ENCODE data around the gene CRACR2A.

Gene CRACR2A

DNA sequence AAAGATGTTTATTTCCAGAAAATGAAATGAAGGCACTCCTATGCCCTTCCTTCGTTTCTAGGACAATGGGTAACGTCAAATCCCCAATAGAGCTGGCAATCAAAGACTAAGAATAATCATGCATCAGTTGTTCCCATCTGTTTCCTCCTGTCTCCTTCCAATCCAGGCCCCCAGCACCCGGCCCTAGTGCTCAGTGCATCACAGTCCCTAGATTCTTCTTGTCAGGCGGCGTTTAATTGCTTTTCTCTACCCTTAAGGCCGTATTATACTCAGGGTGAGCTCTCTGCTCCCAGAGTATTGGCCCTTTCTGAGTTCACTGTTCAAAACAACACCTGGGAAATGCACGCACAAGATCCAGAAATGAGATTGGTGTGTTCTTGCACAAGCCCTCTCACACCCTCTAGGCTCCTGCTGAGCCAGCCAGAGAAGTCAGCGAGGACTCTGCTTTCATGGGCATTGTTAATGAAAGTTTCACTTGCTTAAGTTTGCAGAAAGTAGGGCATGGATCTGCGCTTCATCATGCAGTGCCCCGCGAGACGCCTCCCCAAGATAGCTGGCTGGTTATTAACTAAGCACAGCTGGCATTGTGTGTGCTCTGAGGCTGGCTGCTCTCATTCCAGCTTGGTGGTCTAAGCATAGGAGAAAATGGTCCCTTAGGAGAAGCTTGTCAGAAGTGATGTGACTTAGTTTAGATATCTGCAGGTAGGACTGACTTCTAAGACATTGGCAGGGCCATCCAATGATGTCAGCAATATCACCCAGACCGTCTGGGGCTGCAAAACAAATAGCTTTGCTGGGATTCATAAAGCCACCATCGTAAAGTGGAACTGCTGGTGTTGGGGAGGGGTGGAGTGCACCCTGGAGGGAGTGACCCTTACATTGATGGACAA lies 28.7 kb downstream of the CRACR2A start:
- no peak for DNase-seq (ENCODE audit: low read depth)

DNA sequence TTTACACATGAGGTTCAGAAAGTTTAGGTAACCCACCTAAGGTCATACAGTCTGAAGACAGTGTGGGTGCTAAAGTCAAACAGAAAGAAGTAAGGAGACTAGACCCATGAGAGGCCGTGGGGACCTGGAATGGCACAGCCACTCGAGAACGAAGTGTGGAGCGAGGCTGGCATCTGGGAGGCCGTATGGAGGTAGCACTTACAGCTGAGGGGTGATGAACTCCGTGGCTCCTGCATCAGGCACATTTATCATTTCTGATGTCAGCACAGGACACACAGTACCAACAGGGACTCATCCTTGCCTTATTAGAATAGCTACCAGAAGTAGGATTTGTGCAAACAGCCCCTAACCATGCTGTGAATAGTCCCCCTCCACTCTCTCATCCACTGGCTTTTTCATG lies 30.5 kb downstream of the CRACR2A start:
- no peak for DNase-seq (ENCODE audit: low read depth)

DNA sequence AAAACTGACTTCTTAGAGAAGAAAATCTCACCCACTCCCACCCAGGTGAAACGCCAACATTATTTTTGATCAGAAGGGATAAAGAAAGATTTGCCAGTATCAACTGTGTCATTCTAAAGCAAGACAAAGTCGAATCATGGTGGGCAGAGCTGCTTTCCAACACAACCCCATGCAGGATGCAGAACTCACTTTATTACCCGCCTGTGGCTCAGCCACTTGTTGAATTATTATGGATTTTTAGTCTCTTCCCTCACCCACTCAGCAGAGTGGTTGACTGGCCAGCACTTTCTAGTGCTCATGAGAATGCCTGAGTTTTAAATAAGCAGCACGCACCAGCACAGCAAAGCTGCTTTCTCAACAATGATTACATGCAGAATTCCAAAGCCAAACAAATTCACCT lies 32.1 kb downstream of the CRACR2A start:
- no peak for DNase-seq (ENCODE audit: low read depth)

DNA sequence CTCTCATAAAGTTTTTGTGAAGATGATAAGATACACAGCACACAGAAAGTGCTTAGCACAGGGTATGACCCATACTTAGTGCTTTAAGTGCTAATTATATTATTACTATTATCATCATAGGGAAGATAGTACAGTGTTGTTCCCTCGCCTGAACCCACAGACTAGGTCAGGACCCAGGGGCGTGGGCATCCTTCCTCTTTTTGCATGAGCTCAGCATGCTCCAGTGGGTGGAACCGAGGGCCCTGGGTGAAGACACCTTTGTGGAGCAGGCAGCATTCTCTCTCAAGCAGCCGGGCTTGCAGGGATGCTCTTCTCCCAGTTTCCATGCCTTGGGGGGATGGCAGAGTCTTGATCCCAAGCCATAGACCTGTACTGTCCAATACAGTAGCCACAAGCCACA lies 34.8 kb downstream of the CRACR2A start:
- DNase-seq (ENCODE audit: low read depth) = no peak

DNA sequence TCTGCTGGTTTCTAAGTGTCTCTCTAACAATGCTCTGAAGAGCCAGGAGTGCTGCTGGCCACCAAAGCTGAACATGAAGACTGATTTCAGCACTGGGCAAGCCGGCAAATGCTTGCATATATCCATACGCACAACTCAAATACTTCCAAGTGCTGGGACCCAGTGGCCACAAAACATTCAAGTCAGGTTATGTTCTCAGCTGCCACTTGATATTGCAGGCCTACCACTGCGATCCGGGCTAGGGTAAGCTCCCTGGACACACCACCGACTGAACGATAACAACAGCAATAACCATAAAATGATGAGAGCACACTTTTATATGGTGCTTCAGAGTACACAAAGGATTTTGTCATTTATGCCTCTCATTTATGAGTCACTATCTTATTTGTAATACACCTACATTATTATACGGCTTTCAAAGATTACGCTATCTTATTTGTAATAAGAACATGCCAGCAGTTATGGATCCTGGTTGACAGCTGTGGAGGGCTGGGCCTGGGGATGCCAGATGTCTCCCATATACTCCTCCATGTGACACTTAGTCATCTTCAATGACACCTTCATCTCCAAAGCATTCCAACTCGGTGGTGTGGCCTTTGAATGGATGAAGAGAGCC lies 35.5 kb downstream of the CRACR2A start:
- DNase-seq (ENCODE audit: low read depth) = no peak

DNA sequence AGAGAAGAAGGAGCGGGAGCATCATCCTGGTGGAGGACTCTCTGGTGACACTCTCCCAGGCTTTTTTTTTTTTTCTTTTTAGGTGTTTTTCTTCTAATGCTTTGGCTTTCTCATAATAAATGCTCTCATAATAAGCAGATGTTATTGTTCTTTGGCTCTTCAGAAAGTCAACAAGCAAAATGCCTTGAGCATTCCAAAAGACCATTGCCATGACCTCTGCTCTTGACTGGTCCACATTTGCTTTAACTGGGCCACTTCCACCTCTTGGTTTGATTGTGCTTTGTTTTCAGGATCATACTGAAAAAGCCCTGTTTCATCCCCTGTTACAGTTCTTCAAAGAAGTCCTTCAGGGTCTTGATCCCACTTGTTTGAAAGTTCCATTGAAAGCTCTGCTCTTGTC lies 36.9 kb downstream of the CRACR2A start:
- DNase-seq (ENCODE audit: low read depth) = no peak

DNA sequence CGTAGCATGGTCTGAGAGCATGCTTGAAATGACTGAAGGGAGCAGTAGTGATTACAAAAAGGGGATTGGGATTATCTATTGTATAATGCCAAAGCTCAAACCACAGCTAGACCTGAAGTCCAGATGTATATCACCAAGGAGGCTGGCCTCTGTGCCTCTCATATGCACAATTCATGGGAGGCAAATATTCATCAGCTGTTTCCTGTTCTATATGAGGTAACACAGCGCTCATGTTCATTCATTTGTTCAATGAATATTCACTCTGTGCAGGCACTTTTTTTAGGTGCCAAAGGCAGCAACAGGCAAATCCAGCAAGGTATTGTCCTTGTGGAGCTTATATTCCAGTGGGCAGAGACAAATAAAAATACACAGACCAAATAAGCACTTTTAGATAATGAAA lies 39.0 kb downstream of the CRACR2A start:
- DNase-seq (ENCODE audit: low read depth) = no peak

DNA sequence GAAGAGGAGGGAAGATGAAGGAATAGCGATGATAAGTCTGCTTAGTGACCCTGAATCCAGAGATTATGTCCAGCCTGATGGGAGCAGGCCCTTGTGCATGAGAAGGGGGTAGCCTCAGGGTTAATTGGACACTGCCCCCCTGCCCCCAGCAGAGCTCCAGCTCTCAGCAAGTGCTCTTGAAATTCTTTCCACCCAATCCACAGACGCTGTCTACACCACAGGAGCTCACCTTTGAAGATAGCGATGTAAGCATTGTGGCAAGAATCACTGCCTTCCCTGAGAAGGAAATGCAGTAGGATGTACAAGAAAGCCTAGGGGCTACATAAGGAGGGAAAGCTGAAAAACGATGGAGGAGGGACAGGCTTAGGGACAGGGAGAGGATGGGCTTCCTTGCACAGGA lies 39.4 kb downstream of the CRACR2A start:
- DNase-seq (ENCODE audit: low read depth) = no peak

DNA sequence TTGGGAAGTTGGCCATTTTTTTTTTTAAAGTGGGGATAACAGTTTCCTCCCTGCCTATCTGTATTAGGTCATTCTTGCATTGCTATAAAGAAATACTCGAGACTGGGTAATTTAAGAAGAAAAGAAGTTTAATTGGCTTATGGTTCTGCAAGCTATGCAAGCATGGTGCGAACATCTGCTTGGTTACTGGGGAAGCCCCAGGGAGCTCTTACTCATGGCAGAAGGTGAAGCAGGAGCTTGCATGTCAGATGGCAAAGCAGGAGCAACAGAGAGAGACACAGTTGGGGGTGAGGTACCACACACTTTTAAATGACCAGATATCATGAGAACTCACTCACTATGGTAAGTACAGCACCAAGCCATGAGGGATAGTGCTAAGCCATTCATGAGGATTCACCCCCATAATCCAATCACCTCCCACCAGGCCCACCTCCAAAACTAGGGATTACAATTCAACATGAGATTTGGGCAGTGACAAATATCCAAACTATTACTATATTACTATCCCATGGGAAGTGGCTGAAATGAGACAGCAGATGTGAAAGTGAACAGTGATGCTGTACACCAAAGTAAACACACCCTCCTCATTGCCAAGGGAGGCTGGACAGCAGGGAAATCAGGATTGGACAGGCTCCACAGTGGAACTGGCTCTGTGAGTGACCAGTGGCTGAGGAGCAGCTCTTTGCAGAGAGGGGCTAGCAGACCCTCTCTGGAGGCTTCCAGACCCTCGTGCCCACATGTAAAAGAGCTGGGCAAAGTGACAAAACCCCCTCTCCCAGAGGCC lies 40.5 kb downstream of the CRACR2A start:
- DNase-seq (ENCODE audit: low read depth) = no peak

DNA sequence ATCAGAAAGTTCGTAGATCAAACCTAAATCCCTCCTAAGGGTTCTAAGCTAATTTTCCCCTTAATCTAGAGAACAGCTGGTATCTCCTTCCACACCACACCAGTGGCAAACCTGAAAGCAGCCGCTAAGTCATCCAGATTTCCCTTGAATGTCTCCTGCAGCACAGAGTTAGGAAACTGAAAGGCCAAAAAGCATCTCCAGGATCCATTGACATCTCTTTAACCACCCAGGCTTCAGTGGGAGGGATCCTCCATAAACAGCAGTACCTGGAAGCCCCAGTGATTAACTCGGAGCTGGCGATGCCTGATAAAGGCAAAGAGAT lies 47.6 kb downstream of the CRACR2A start:
- DNase-seq (ENCODE audit: low read depth) = no peak

DNA sequence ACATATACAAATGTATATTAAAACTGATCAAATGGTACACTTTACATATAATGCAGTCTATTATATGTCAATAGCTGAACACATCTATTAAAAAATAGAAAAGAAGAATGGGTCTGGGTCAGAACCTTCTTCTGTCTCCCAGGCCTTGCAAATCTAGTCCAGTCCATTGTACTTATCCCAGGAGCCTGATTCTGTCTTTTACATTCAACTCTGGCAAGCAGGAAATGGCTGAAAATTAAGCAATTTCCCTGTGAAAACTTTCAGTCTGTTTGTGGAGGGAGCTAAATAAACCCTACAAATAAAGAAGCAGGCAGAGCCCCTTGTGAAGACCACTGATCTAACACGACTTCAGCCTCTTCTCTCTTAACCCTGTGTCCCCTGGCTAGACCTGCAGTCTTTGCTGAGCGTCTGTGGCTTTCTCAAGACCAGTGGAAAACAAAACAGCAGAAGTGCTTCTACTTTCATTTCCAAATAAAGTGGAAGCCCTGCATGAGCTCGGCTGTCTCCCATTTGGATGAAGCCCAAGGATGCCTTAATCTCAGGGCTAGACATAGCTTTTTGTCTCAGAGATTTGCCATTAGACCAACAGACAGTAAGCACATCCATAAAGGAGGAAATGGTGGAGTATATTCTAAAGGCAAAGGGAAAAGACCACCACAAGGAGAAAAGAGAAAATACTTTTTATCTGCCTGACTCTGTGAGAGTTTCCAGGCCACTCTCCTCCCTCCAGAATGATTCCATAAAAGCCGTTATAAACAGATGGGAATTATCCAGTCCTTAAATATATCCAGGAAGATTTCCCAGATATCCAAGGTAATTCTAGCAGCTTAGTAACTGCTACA lies 48.2 kb downstream of the CRACR2A start:
- DNase-seq (ENCODE audit: low read depth) = no peak

DNA sequence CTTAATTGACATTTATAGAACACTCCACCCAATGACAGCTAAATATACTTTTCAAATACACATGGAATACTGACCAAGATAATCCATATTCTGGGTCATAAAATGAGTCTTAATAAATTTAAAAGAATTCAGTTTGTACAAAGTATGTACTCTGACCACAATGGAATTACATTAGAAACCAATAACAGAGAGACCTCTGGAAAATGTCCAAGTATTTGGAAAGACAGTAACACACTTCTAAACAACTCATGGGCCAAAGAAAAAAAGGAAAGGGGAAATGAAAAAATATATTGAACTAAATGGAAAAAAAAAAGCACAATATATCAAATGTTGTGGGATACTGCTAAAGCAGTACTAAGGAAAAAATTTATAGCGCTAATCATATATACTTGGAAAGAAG lies 52.0 kb downstream of the CRACR2A start:
- DNase-seq (ENCODE audit: low read depth) = no peak

DNA sequence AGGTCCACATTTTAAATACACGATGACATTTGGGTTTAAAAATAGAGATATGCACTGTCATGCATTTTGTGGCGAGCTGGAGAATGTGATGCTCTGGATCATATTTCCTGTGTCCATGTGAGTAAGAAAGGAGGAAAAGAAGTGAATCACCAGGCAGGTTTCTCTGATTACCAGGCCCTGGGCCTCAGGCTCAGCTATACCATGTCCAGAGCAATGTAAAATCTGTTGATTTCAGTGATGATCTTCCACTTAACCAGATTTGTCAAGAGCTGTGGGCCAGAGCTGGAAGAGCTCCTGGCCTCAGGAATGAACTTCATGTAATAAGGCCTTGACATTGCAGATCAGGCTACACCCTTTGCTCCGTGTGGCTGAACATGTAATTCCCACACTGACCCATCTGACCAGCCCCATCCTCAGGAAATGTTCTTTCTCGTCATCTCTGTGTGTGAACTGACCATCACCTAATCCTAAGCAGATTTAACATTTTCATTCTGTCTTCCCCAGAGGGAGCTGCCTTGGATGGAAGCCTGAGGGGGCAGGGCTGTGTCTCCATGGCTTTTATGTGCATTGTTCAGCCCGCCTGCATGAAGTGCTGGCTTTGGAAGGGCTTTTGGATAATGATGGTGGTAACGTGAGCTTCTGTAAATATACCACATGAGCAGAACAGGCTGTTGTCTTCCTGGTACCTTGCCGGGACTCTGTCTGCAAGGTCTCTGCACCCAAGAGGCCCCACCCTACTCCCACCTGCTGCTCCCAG lies 54.5 kb downstream of the CRACR2A start:
- DNase-seq (ENCODE audit: low read depth) = no peak

DNA sequence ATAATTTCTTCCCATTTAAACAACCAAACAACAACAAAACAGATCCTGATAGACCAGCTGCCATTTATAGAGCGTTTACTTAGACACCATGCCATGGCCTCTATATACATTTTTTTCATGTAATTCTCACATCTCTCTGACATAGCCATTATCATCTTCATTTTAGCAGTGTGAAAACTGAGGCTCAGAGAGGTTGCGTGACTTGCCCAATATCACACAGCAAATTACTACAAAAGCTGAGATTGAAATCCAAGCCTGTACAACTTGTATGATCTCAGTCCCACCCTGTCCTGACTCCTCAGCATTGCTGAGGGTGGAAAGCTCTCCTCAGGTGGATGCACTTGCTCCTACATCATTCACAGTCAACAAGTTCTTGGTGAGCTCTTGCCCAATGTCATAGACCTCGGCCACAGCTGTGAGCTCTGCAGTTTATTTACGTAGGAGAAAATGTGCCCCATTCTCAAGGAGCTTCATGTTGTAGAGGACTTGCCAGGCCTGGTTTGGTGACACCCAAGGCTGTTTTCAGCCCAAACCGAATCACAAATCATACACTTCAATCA lies 55.5 kb downstream of the CRACR2A start:
- no peak for DNase-seq (ENCODE audit: low read depth)

DNA sequence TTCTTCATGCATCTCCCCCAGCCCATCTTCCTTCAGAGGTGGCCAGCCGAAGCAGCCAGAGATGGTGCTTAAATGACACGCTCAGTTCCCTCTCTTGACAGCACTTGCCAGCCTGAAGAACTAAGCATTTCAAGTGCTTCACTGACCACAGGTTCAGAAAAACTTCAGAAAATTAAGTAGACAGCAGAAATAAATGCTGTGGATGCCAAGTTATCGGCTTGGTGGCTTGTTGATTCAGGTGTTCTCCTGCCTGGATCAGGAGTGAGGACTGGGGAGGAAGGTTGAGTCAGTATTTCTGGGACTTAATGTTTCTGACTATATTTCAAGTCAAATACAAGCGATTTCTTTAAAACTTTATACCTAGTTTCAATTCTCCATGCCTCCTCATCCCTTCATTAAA lies 58.2 kb downstream of the CRACR2A start:
- DNase-seq (ENCODE audit: low read depth) = no peak

DNA sequence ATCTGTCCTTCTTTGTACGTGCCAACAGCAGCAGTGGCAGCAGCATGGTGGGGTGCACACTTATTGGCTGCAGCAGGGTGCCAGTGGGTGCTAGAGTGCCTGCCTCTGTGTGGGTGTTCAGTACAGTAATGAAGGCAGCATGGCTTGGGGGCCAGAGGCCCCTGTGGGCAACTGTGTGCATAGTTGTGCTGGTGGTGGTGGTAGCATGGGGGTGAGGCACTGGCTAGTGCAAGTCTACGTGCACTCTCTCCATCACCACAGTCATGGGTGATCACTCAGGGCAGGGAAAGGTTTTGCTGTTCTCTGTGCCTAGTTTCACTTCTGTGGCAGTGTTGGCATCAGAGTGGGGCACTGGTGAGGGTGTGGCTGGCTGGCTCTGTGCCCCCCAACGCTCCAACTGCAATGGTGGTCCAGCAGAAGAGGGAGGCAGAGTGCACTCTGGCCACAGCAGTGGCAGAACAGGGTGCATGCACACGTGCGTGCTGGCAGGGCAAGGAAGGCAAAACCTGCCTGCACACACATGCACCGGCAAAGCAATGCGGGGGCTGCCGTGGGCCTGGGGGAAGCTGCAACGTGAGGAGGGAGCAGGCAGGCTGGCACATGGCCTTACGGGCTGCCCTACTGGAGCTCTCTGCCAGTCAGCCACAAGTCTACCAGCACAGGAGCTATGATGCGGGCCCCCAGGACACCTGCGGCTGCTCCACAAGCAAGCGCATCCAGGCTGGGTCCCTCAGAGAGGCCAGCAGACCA lies 60.1 kb downstream of the CRACR2A start:
- DNase-seq (ENCODE audit: low read depth) = no peak

DNA sequence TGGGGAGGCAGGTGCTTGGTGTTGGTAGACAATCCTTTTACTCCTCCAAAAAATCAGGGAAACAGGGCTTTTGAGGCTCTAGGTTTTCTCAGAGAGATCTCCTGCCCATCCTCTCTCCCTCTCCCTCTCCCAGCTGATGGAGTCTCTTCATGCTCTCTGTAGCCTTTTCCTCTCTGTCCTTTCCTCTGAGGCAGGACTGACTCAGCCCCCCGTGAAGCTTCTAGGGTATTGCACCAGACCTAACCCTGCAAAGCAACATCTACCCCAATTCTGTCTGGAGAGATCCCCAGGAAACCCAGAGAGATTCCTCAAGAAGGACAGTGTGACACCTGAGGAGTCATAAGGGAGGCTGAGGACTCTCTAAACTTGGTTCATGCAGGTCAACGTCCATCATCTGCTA lies 66.4 kb downstream of the CRACR2A start:
- DNase-seq (ENCODE audit: low read depth) = no peak

DNA sequence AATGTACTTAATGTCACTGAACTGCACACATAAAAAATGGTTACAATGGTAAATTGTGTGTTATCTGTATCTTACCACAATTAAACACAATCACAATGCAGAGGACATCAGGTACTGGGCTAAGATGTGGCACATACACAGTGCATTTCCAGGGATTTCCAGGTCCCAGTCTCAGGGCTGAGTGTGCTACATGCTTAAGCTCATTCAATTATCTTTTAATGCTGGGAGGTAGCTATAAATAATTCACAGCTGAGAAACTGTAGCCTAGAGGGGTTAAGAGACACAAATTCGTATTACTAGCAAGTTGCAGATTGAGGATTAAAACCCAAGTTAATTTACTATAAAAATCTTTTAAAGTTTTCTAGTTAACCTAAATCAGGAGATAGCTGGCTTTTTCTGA lies 67.1 kb downstream of the CRACR2A start:
- no peak for DNase-seq (ENCODE audit: low read depth)

DNA sequence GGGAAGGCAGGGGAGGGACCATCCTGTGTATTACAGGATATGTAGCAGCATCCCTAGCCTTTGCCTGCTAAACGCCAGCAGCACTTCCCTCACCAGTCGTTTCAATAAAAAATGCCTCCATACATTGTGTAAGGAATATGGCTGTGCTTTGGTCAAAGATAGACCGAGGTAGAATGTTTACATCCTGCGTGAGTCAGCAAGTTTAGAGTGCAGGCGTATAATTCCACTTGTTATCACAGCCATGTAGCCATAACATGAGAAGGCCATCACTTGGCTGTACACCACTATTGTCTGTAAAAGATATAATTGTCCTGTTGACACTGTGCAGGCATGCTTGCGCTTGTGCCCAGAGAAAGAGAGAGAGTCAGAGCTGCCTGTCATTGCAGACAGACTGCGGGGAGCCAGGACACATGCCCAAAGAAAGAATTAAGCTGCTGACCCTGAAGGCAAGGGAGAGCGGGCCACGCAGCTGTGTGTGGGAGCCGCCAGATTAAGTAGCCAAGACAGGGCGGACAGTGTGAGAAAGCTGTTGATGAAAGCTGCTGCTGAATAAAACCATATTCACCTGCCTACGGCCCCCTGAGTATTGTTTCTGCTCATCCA lies 68.4 kb downstream of the CRACR2A start:
- no peak for DNase-seq (ENCODE audit: low read depth)

DNA sequence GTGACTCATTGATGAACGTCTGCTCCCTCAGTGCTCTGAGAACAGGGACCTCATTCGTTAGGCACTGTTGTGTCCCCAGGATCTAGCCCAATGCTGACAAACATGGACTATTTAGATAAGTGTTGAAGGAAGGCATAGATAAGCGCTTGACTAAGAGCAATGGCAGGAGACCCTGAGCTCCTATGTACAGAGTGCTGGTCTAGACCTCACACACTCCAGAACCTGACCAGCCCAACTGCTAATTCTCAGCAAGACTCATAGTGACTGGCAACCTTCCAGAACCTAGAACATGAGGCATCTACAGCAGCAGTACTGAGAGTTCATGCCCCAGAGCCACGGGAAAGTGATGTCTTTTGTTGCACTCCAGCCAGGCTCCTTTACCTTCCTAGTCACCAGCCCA lies 69.2 kb downstream of the CRACR2A start:
- DNase-seq (ENCODE audit: low read depth) = no peak

Measured in stimulated activated CD4-positive, alpha-beta T cell treated with anti-CD3 and anti-CD28 coated beads, Interleukin-2, amount 100 ng/mL, for 4 hours (primary cell).